Neural cell (in vitro differentiated cells): Measurements from ENCODE around the gene RAB1A.

Source experiments
- EP300 ChIP-seq: fragments of 450-650 bp; conservative IDR thresholded peaks from 2 replicates; pipeline ENCODE4 v1.6.1; 2014; ENCODE audit warnings: antibody characterized with exemption, mild to moderate bottlenecking, moderate library complexity; ENCODE audit not compliant: poor library complexity, severe bottlenecking
- EZH2 ChIP-seq: fragments of 200-600, 300-800 bp; shearing (Covaris generic), sonication (generic); IDR thresholded peaks from 2 replicates; pipeline ENCODE4 v1.6.1; 2014; ENCODE audit warnings: antibody characterized with exemption, low read length, borderline replicate concordance, mild to moderate bottlenecking; ENCODE audit not compliant: insufficient read depth, poor library complexity, severe bottlenecking
- SMC3 ChIP-seq: fragments of 450-650 bp; conservative IDR thresholded peaks from 2 replicates; pipeline ENCODE4 v1.6.1; 2014; ENCODE audit warnings: antibody characterized with exemption, mild to moderate bottlenecking, moderate library complexity; ENCODE audit not compliant: poor library complexity
- TF ChIP-seq, protein P1 (sequence below): fragments of 450-650 bp; IDR thresholded peaks from 2 replicates; pipeline ENCODE4 v1.5.1; 2014; ENCODE audit warnings: antibody characterized with exemption, mild to moderate bottlenecking, moderate library complexity; ENCODE audit not compliant: poor library complexity, severe bottlenecking
- TF ChIP-seq, protein P2 (sequence below): IDR thresholded peaks from 2 replicates; pipeline ENCODE4 v1.6.1; 2012; ENCODE audit warnings: borderline replicate concordance

DNA sequence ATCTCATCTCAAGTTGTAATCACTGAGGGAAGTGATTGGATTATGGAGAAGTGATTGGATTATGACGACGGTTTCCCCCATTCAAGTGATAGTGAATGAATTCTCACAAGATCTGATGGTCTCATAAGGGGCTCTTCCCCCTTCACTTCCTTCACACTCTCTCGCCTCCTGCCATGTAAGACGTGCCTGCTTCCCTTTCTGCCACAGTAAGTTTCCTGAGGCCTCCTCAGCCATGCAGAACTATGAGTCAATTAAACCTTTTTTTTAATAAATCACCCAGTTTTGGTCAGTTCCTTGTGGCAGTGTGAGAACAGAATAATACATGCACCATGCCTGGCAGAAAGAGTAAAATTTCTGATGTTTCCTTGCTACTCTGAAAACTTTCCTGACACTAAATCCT is 37.1 kb downstream of the RAB1A start:
- TF ChIP-seq, protein P1, sequence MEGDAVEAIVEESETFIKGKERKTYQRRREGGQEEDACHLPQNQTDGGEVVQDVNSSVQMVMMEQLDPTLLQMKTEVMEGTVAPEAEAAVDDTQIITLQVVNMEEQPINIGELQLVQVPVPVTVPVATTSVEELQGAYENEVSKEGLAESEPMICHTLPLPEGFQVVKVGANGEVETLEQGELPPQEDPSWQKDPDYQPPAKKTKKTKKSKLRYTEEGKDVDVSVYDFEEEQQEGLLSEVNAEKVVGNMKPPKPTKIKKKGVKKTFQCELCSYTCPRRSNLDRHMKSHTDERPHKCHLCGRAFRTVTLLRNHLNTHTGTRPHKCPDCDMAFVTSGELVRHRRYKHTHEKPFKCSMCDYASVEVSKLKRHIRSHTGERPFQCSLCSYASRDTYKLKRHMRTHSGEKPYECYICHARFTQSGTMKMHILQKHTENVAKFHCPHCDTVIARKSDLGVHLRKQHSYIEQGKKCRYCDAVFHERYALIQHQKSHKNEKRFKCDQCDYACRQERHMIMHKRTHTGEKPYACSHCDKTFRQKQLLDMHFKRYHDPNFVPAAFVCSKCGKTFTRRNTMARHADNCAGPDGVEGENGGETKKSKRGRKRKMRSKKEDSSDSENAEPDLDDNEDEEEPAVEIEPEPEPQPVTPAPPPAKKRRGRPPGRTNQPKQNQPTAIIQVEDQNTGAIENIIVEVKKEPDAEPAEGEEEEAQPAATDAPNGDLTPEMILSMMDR, result no peak
- no peak for TF ChIP-seq EZH2
- TF ChIP-seq, protein P2, sequence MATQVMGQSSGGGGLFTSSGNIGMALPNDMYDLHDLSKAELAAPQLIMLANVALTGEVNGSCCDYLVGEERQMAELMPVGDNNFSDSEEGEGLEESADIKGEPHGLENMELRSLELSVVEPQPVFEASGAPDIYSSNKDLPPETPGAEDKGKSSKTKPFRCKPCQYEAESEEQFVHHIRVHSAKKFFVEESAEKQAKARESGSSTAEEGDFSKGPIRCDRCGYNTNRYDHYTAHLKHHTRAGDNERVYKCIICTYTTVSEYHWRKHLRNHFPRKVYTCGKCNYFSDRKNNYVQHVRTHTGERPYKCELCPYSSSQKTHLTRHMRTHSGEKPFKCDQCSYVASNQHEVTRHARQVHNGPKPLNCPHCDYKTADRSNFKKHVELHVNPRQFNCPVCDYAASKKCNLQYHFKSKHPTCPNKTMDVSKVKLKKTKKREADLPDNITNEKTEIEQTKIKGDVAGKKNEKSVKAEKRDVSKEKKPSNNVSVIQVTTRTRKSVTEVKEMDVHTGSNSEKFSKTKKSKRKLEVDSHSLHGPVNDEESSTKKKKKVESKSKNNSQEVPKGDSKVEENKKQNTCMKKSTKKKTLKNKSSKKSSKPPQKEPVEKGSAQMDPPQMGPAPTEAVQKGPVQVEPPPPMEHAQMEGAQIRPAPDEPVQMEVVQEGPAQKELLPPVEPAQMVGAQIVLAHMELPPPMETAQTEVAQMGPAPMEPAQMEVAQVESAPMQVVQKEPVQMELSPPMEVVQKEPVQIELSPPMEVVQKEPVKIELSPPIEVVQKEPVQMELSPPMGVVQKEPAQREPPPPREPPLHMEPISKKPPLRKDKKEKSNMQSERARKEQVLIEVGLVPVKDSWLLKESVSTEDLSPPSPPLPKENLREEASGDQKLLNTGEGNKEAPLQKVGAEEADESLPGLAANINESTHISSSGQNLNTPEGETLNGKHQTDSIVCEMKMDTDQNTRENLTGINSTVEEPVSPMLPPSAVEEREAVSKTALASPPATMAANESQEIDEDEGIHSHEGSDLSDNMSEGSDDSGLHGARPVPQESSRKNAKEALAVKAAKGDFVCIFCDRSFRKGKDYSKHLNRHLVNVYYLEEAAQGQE, result no peak
- no peak for TF ChIP-seq EP300
- no peak for TF ChIP-seq SMC3
